Skeletal muscle satellite cell (primary cell): ENCODE results near the gene BCAS3. TPM values are rescaled to one million over a fixed set of nuclear protein-coding genes. Genes with fewer than 3 reads are reported as not detected.
"Not testable (repeated sequence)": the region's sequence is repeated elsewhere in the genome, so short reads cannot be mapped to it uniquely, and the experiment has no call there.

Experiments
- H3K27me3 ChIP-seq: 2 replicates; pipeline ENCODE4 v1.7.0; 2013; ENCODE audit warnings: low read length; ENCODE audit not compliant: control insufficient read depth, insufficient read depth
- H3K36me3 ChIP-seq: 2 replicates; pipeline ENCODE4 v1.7.0; 2013; ENCODE audit warnings: mild to moderate bottlenecking, control low read depth, low read length; ENCODE audit not compliant: insufficient read depth
- H3K4me1 ChIP-seq: 2 replicates; pipeline ENCODE4 v1.7.0; 2013; ENCODE audit warnings: low read length; ENCODE audit not compliant: control insufficient read depth, insufficient read depth
- H3K4me2 ChIP-seq: 2 replicates; pipeline ENCODE4 v1.7.0; 2013; ENCODE audit warnings: mild to moderate bottlenecking, low read length
- H3K4me3 ChIP-seq: 2 replicates; pipeline ENCODE4 v1.7.0; 2013; ENCODE audit warnings: low read length
- H3K9ac ChIP-seq: 2 replicates; pipeline ENCODE4 v1.7.0; 2013; ENCODE audit warnings: mild to moderate bottlenecking, low read depth, low read length, moderate library complexity
- H3K9me3 ChIP-seq: replicated peaks from 2 replicates; pipeline ENCODE4 v1.7.0; 2013; ENCODE audit warnings: mild to moderate bottlenecking, control low read depth, low read length
- small RNA-seq: library from RNA; depleted of rRNA; stranded (forward); fragments of <200 nt; gene quantifications from one replicate; pipeline ENCODE3, GENCODE V24; 2012

The BCAS3 gene

DNA sequence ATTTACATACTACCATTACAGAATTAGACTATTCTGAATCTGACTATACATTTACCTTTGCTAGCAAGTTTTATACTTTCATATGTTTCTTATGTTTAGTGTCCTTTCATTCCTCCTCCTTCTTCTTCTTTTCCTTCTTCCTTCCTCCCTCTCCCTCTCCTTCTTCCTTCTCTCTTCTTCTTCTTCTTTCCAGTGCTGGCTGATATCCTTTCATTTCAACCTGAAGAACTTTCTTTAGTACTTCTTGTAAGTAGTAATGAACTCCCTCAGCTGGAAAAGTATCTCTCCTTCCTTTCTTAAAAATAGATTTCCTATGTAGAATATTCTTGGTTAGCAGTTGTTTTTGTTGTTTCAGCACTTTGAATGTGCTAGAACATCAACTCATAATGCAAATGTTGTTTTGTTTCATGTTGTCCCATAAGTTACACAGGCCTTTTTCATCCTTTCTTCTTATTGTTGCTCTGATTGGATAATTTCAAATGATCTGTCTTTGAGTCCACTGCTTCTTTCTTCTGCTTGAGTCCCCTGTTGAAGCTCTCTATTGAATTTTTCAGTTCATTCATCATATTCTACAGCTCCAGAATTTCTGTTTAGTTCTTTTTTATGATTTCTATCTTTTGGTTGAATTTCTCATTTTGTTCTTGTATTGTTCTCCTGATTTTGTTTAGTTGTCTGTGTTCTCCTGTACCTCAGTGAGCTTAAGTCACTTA, 759.5 kb downstream of the BCAS3 start:
- no peak overlapping the region for H3K4me2 ChIP-seq
- no peaks in the 10 kb centered on the region for H3K36me3 ChIP-seq
- H3K27me3 ChIP-seq = peaks cover 7% of the 10 kb centered on the region
- H3K9ac ChIP-seq = no peak overlapping the region
- no peak overlapping the region for H3K4me3 ChIP-seq
- H3K9me3 ChIP-seq = peaks cover 8% of the 10 kb centered on the region
- no peaks in the 10 kb centered on the region for H3K4me1 ChIP-seq

GRCh38 chr17:61440697-61441096, 763.0 kb downstream of the BCAS3 start:
- Histone ChIP-seq H3K4me2 (no peak overlapping the region), H3K27me3 (peaks cover 19% of the 10 kb centered on the region), H3K4me3 (no peak overlapping the region)

GRCh38 chr17:61441507-61441906, 763.9 kb downstream of the BCAS3 start:
- not testable (repeated sequence) for H3K4me1 ChIP-seq, H3K36me3 ChIP-seq, H3K9ac ChIP-seq, H3K4me3 ChIP-seq, H3K4me2 ChIP-seq, H3K9me3 ChIP-seq
- H3K27me3 ChIP-seq = peaks cover 25% of the 10 kb centered on the region

More at GRCh38 chr17:61440697-61441096, 763.0 kb downstream of the BCAS3 start:
- Histone ChIP-seq H3K4me1 (no peaks in the 10 kb centered on the region), H3K9me3 (peaks cover 3% of the 10 kb centered on the region), H3K36me3 (no peaks in the 10 kb centered on the region), H3K9ac (no peak overlapping the region)

DNA sequence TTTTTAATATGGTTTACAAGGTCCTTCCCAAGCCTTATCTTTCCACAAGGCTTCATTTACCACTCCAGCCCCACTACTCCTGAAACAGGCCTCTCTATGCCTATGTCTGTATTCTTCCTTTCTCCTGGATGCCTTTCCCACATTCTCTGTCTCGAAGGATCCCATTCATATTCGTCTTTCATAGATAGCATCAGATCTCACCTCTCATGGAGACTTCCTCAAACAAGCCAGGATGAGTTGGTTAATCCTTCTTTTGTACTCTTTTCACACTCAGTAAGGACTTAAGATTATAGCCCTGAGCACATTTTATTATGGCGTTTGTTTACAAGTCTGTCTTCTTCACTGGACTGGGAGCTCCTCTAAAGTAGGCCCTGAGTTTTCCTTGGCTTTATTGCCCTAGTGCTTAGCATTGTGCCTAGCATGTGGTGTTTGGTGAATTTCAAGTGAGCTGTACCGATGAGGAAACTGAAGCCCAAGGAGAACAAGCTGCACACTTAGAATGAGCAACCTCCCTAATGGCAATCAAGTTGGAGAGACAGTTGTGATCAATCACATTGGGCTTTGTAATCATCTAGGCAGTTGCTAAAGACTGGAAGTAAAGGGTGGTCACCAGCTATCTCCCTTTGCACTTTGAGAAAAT, 764.6 kb downstream of the BCAS3 start:
- Histone ChIP-seq H3K4me3 (no peak overlapping the region), H3K9ac (no peak overlapping the region), H3K36me3 (no peaks in the 10 kb centered on the region), H3K4me2 (no peak overlapping the region), H3K27me3 (peaks cover 27% of the 10 kb centered on the region), H3K4me1 (no peaks in the 10 kb centered on the region), H3K9me3 (no peaks in the 10 kb centered on the region)

Small RNA genes within 50 kb of the gene (small RNA-seq; reads per million reads assigned to genes)
- gene RF00019 = not detected
- gene RN7SL448P = not detected
- not detected for gene RN7SL606P
- not detected for gene RNU6-623P
